ENCODE data around the gene TMEM79.
A peak's percentile ranks its signal among the peaks of the same experiment; 100 is the strongest.
"Not testable (repeated sequence)": the region's sequence is repeated elsewhere in the genome, so short reads cannot be mapped to it uniquely, and the experiment has no call there.

TMEM79 gene

DNA sequence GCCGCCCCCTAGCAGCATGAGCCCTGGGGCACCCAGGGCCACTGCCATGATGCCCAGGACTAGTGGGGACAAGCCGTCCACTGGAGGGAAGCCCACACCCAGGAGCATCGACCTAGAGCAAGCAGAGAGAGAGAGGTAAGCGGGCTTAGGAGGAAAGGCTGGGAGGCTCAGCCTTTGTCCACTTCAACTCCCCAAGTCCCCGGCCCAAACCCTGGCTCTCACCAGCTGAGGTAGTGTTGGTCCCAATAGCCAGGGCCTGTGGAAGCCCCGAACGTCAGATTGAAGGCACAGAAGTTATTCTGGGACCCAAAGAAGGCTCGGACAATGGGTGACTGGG, 8.9 kb downstream of the TMEM79 start:
- DNase-seq = no peak
- intact Hi-C loops (cut with DNase I) = no loop called here

DNA sequence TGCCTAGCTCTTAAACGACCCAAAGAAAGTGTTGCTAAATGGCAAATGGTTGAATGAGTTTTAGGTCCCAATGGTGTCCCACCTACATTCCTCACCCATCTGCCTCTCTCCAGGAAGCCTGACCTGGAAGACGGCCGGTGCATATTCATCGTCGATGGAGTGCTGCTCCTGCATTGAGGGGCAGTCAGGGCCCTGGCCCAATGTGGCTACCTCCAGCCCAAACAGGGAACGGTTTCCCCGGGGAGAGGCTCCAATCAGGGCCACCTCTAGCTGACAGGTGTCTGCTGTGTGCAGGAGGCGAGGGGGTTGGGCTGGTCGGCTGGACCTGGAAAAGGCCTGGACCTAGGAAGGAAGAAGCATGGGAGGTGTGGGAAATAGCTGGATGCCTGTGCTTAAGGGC, 9.8 kb downstream of the TMEM79 start:
- no peak for DNase-seq
- intact Hi-C loops (cut with DNase I) = no loop called here

DNA sequence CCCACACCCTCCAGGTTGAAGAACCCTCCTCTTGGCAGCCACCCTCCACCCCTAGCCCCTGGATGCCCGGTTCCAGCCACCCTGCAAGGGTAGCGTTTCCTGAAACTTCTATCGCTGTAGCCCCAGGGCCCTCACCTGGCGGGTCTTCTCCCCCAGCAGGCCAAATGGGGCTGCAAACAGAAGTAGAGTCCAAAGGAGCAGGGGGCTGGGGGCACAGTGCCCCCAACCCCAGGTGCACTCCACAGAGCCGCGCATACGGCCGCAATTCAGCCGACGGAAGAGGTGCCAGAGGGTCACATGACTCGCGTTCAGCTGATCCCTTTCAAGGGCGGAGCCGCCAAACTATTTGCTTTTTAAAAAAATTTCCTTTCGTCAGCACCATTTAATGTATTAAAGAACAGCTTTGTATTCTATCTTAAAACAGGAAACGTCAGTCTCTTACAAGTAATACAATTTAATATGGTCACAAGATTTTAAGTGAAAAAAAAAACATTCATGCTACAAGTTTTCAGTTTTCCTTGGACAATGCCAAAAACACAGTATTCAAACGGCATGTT, 11.3 kb downstream of the TMEM79 start, which contains the start of gene GLMP:
Gene GLMP (minus strand): TSS at position 289 of the 557 bp plus-strand sequence. CDS start 34 bp downstream, at position 255.
- intact Hi-C loops (cut with DNase I) = no loop called here
- peak; percentile 57 to 91 (median 80) for DNase-seq

DNA sequence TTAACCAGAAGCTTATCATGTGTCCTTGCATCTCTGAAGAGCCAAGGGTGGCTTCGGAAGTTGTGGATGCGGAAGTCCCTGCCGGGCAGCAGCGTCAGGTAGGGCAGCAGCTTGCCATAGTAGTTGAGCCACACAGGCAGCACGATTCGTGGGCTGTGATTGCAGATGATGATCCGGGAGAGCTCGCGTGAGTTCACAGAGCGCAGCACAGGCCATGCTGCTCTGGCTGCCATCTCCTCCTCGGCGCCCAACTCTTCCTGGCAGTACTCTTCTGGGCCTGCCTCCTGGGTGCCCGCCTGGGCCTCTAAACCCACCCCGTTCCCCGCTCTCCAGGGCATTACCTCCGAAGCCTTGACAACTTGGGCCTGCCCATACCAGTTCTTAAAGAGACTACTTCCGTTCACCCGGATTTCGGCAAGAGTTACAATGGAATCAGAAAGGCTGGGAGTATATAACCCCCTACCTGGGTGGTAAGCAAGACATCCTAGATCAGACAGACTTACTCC, 14.8 kb downstream of the TMEM79 start, which contains the start of gene VHLL:
Gene VHLL (minus strand): TSS at position 456 of the 506 bp plus-strand sequence. CDS start 118 bp downstream, at position 338.
- intact Hi-C loops (cut with DNase I) = no loop called here
- DNase-seq = no peak

DNA sequence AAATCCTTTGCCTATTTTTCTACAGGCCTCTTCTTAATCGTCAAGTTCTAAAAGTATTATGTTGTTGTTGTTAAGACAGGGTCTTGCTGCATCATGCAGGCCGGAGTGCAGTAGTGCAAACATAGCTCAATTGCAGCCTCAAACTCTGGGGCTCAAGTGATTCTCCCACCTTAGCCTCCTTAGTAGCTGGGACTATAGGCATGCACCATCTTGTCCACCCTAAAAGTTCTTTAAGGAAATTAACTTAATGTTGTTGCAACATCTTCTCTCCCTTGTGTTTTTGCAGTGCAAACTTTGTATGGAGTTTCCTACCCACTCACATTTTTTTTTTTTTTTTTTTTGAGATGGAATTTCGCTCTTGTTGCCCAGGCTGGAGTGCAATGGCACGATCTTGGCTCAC, 19.1 kb downstream of the TMEM79 start:
- intact Hi-C loops (cut with DNase I) = no loop called here
- DNase-seq = no peak

DNA sequence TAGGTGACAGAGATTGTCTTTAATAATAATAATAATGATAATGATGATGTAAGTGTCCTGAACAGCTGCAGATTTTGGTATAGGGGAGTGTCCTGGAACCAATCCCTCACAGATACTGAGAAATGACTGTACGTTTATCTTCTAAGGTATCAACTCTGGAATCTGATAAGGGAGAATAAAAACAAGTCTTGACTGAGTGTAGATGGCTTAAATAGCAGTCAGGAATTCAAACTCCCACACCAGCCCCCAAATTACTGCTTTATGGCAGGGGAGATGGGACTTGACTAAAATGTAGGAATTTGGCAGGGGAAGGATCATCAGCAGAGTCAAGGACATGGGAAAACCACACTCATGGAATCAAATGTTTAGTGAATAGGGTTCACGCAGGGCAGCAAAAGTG, 21.1 kb downstream of the TMEM79 start:
- intact Hi-C loops (cut with DNase I) = no loop called here

DNA sequence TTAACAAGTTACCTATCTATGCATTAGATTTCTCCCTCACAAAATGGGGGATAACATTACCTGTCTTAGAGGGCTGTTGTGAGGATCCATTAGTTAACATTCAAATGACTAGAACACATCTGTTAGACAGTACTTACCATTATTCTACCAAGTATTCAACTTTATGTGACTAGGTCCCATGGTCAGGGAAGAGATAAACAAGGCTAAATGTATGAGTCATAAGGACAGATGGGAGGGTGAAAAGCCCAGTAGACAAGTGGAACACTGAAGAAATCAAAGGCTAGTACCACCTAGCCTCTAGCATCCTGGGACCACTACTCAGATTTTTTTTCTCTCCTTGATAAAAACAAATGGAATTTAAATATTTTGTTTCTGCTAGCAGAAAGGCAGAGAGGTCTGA, 24.0 kb downstream of the TMEM79 start:
- no peak for DNase-seq
- intact Hi-C loops (cut with DNase I) = no loop called here

More for the DNA sequence above, 21.1 kb downstream of the TMEM79 start:
- DNase-seq = no peak

DNA sequence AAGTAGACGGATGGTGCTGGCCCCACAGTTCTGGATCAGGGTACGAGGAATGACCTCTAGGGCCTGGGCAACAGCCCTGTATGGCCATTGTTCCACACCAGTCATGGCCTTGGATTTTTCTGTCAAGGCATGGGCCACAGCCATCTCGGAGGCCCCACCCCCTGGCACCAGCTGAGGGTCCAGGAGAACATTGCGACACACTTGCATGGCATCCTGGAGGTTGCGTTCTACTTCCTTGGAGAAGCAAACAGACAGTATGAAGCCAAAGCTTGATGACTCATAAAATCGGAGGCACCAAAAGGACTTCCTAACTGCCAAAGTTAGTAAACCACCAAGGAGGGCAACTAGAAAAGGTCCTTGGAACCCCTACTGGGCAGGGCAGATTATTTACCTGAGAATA, 26.8 kb downstream of the TMEM79 start:
- intact Hi-C loops (cut with DNase I) = no loop called here
- DNase-seq = peak in 5 of 42 donors; percentile 8 to 71 (median 46)

DNA sequence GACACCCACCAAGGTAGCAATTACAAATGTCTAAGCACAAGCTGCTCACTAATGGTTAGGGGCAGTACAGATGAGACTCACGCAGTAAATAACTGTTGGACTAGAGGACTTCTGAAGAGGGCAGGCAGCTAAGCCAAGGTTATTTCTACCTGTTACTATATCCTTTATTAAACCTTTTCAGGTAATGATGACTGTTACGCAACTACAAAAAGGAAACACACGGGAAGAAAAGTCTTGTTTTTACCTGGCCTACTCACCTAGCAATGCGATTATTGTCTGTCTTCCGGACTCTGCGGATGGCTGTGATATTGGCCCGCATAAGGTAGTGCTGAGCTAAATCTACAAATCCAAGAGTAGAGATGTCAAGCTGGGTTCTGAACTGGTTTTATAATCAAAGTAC, 32.8 kb downstream of the TMEM79 start:
- intact Hi-C loops (cut with DNase I) = no loop called here
- no peak for DNase-seq

DNA sequence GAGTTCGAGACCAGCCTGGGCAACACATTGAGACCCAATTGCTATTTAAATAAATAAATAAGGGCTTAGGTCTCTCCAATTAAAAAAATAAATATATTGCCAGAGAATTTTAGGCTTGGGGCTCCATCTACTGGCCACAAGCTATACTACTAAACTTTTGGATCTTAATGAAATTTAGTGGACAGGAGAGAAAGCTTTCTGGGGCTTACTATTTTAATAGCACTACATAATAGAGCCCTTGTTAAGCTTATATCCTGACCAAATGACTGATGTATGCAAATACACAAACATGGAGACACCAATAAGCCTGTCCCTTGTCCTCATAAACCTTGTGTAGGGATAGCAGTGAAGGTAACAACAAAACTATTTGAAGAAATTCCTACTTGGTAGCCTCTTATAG, 35.5 kb downstream of the TMEM79 start:
- DNase-seq = peak in 2 of 42 donors; percentile 15 to 18

DNA sequence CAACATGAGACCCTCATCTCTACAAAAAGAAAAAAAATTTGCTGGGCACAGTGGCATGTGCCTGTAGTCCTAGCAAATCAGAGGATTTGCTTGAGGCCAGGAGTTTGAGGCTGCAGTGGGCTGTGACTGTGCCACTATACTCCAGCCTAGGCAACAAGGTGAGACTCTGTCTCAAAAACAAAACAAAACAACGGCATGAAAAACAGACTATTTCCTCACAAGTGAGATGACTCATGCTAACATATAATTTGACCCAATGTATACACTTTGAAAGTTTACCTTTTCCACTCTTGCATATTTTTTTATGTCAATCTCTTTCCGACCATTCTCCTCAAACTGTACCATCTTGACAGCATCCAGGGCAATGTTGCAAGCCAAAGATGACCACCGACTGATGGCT, 36.4 kb downstream of the TMEM79 start:
- DNase-seq = no peak
- intact Hi-C loops (cut with DNase I) = no loop called here

More for the DNA sequence above, 35.5 kb downstream of the TMEM79 start:
- intact Hi-C loops (cut with DNase I) = no loop called here

DNA sequence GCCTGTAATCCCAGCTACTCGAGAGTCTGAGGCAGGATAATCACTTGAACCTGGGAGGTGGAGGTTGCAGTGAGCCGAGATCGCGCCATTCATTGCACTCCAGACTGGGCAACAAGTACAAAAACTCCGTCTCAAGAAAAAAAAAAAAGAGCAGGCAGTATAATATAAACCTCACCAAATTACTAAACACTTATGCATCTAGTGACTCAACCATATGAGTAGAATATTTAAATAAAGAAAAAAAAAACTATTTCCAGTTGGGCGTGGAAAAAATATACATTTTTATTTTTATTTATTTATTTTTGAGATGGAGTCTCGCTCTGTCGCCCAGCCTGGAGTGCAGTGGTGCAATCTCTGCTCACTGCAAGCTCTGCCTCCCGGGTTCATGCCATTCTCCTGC, 39.1 kb downstream of the TMEM79 start:
- DNase-seq; intact Hi-C loops (cut with DNase I): not testable (repeated sequence)

DNA sequence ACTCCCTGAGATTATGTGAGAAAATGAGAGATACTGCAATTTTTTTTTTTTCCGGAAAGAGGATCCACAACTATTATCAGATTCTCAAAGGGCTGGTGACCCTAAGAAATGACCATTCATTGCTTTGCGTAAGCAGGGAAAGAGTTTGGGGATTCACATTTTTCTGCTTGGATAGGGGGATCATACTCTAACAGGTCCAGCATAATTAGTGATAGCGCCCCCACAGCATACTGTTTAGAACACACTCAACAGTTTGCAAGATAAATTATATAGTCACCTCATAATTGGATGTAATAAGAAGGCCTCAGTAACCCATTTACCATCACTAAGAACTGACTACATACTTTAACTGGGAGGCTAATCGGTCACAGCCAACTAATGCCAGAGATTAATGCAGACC, 52.1 kb downstream of the TMEM79 start:
- DNase-seq = no peak
- intact Hi-C loops (cut with DNase I) = no loop called here

DNA sequence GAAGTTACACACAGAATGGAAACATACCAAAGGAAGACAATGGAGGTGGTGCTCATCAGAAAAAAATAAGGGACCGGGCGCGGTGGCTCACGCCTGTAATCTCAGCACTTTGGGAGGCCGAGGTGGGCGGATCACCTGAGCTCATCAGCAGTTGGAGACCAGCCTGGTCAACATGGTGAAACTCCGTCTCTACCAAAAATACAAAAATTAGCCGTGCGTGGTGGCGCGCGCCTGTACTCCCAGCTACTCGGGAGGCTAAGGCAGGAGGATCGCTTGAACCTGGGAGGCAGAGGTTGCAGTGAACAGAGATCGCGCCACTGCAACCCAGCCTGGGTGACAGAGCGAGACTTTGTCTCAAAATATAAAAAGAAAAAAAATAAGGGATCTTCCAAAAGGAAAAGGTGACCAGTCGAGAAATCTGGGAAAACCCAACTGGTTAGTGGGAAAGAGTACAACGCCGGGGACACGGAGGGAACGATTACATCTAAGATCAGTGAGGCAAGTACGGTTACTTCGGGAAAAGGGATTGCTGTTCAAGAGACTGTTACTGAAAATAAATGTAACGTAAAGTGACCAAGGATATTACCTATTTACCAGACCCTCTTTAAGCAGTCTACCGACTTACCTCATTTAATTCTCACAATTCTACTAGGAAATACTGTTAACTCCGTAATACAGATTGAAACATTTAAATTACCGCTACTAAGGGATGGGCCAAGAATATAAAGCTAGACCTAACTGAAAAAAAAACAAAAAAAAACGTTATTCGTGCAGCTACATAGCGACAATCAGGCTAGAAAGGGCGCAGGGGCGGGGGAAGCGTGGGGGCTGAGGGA, 53.1 kb downstream of the TMEM79 start:
- intact Hi-C loops (cut with DNase I) = no loop called here
- peak in 3 of 42 donors; percentile 7 to 42 (median 26) for DNase-seq

DNA sequence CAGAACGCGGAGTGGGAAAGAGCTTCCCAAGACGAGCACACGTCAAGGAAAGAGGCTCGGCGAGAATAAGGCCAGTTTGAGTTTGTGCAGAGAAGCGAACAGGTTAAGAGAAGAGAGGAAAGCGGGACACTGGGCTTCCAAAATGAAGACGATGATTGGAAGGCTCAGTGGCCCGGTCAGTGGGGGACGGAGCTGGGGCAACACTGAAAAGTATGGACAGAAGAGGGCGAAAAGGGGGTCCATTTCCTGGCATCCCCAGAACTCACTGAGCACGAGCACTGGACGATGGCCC, 53.7 kb downstream of the TMEM79 start:
- peak in 18 of 42 donors; percentile 3 to 67 (median 38) for DNase-seq
- intact Hi-C loops (cut with DNase I) = loop anchor here (2.0 kb wide), 1 partner anchor 55 kb away; the partner anchor contains the start of gene SMG5

DNA sequence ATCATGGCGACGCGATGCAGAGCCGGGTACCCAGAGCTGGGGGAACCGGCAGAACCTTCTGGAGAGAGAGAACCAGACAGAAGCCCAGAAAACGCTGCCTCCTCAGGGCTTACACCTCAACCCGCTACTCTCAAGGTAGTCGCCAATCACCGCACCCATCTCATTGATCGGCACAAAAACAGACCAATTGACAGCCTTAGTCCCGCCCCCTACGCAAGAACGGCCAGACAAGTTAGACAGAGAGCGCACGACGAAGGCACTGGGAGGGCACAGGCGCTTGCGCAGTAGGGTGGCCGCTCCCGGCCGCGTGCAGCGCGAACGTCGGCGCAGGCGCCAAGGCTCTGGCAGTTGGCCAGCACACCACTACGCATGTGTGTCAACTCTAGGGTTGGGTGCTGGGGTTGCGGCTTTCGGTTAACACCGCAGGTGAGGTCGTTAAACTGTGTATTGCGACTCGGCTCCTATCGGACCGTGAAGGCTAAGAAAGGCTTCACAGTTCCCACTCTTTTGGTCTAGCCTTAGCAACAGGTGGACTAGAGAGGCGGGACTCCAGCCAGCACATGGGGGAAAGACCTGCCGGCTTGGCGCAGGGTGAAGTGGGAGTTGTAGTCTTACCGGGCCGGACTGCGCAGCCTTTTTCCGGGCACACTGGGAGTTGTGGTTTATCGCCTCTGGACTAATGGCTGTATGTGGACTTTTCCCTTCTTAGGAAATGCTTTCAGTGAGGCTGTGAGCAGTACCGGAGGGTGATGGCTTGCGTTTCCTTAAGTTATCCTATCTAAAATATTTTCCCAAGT, 54.3 kb downstream of the TMEM79 start, which contains the start of the genes CCT3 and TSACC:
Gene CCT3 (minus strand): TSS at position 113 of the 797 bp plus-strand sequence. CDS start 108 bp downstream, at position 5.
Gene TSACC (plus strand): TSS at position 347 of the 797 bp plus-strand sequence. CDS start 1,232 bp downstream, outside the sequence.
- intact Hi-C loops (cut with DNase I) = loop anchor here (2.0 kb wide), 1 partner anchor 56 kb away; the partner anchor contains the start of gene SMG5
- DNase-seq = peak; percentile 91 to 100 (median 98)

All from head of caudate nucleus (tissue), 42 donors.